GM12878 (cell line): ENCODE measurements around the gene PRDM8. TPM values are rescaled to one million over a fixed set of nuclear protein-coding genes. Genes with fewer than 3 reads are reported as not detected.

Experiments
- ATAC-seq: fragments of 200-7000 bp; cut with Tn5 transposase; 3 replicates; pipeline ENCODE4 v1.9.1; 2020; ENCODE audit warnings: mild to moderate bottlenecking, moderate library complexity
- BruUV-seq: library from RNA; stranded (reverse); fragments of 400-500 nt; replicated peaks from 2 replicates; lab custom pipeline; 2021; lab: Mats Ljungman, UMichigan
- CTCF ChIA-PET: fragments of 300-600 bp; sonication (Branson Sonifier 250); formaldehyde crosslinking; extraction: SDS; loops from one replicate; lab custom pipeline; 2021; ENCODE audit warnings: inconsistent platforms; lab: Yijun Ruan, JAX
- POLR2A ChIA-PET: fragments of 350-600 bp; formaldehyde crosslinking; extraction: SDS; loops from one replicate; lab custom pipeline; 2021; ENCODE audit warnings: inconsistent platforms; lab: Charles Lee
- RAD21 ChIA-PET: fragments of 300-600 bp; sonication (Branson Sonifier 250); formaldehyde crosslinking; loops from one replicate; lab custom pipeline; 2023; ENCODE audit warnings: antibody characterized with exemption; ENCODE audit not compliant: unreplicated experiment; lab: Charles Lee
- SMC1A ChIA-PET: fragments of 300-600 bp; sonication (Branson Sonifier 250); formaldehyde crosslinking; loops from one replicate; lab custom pipeline; 2023; ENCODE audit not compliant: unreplicated experiment, uncharacterized antibody; lab: Charles Lee
- DNase-seq: peaks from one replicate; pipeline ENCODE4 v3.0.0-alpha.2; 2011; ENCODE audit warnings: low read depth, low spot score
- FAIRE-seq: peaks from 3 replicates; lab custom pipeline; 2011; peaks lifted over from hg19 to GRCh38; lab: Jason Lieb, UNC
- H2AFZ ChIP-seq: 2 replicates; pipeline ENCODE4 v1.6.0; 2011; ENCODE audit warnings: low read depth, low read length, control low read depth; ENCODE audit not compliant: control insufficient read depth
- H3K27ac ChIP-seq: 2 replicates; pipeline ENCODE4 v1.5.1; 2011; ENCODE audit warnings: control low read depth; ENCODE audit not compliant: control insufficient read depth, insufficient read depth
- H3K27me3 ChIP-seq, 2 experiments: replicated peaks in 1 of 2; 2 replicates each; pipeline versions ENCODE4 v1.6.0 to v1.6.1; 2011; ENCODE audit warnings: low read length in 1 of 2; ENCODE audit not compliant: control insufficient read depth in 2 of 2, insufficient read depth in 2 of 2
- H3K36me3 ChIP-seq, 2 experiments: 2 replicates each; pipeline ENCODE4 v1.5.1; 2011; ENCODE audit warnings: low read length in 1 of 2; ENCODE audit not compliant: control insufficient read depth in 2 of 2, insufficient read depth in 2 of 2
- H3K4me1 ChIP-seq: 2 replicates; pipeline ENCODE4 v1.6.1; 2011; ENCODE audit warnings: mild to moderate bottlenecking, low read length, moderate library complexity, mixed read lengths; ENCODE audit not compliant: control insufficient read depth, insufficient read depth
- H3K4me2 ChIP-seq: 2 replicates; pipeline ENCODE4 v1.6.0; 2011; ENCODE audit warnings: control low read depth; ENCODE audit not compliant: control insufficient read depth, insufficient read depth
- H3K4me3 ChIP-seq: fragments of 200-600 bp; sonication (generic); 2 replicates; pipeline ENCODE4 v1.5.1; 2016
- H3K79me2 ChIP-seq: 2 replicates; pipeline ENCODE4 v1.6.0; 2011; ENCODE audit warnings: low read length; ENCODE audit not compliant: control insufficient read depth, insufficient read depth
- H3K9ac ChIP-seq: 2 replicates; pipeline ENCODE4 v1.8.0; 2011; ENCODE audit warnings: low read length, control low read depth, mixed read lengths; ENCODE audit not compliant: control insufficient read depth, insufficient read depth
- H3K9me3 ChIP-seq: replicated peaks from 3 replicates; pipeline ENCODE4 v1.5.1; 2011; ENCODE audit warnings: mild to moderate bottlenecking, low read length; ENCODE audit not compliant: control insufficient read depth, insufficient read depth
- H4K20me1 ChIP-seq: 2 replicates; pipeline ENCODE4 v1.6.0; 2011; ENCODE audit not compliant: control insufficient read depth, insufficient read depth
- ATF7 ChIP-seq: fragments of 450-650 bp; IDR thresholded peaks from 2 replicates; pipeline ENCODE4 v1.6.1; 2016; ENCODE audit warnings: low read depth, mild to moderate bottlenecking
- BCL11A ChIP-seq: IDR thresholded peaks from 2 replicates; pipeline ENCODE4 v1.6.1; 2011; ENCODE audit warnings: low read depth, low read length
- CHD1 ChIP-seq: IDR thresholded peaks from 2 replicates; pipeline ENCODE4 v1.6.1; 2012; ENCODE audit warnings: low read depth, low read length, improper control_type of control experiment
- EED ChIP-seq: sonication (generic); IDR thresholded peaks from 2 replicates; pipeline ENCODE4 v1.6.1; 2016; ENCODE audit warnings: antibody characterized with exemption, low read depth
- HDGF ChIP-seq: fragments of 450-650 bp; IDR thresholded peaks from 2 replicates; pipeline ENCODE4 v1.6.1; 2016; ENCODE audit warnings: antibody characterized with exemption
- IKZF1 ChIP-seq: fragments of 450-650 bp; conservative IDR thresholded peaks from 2 replicates; pipeline ENCODE4 v1.6.1; 2017; ENCODE audit warnings: antibody characterized with exemption, mild to moderate bottlenecking
- IRF5 ChIP-seq: fragments of 450-650 bp; IDR thresholded peaks from 2 replicates; pipeline ENCODE4 v1.6.1; 2017; ENCODE audit warnings: borderline replicate concordance
- MTA3 ChIP-seq: IDR thresholded peaks from 2 replicates; pipeline ENCODE4 v1.6.1; 2012; ENCODE audit warnings: low read length, inconsistent platforms, borderline replicate concordance
- MYC ChIP-seq: IDR thresholded peaks from 2 replicates; pipeline ENCODE4 v1.6.1; 2011; ENCODE audit warnings: mild to moderate bottlenecking, low read length, moderate library complexity, inconsistent platforms; ENCODE audit not compliant: insufficient read depth, insufficient replicate concordance, insufficient read length, severe bottlenecking
- NFIC ChIP-seq: IDR thresholded peaks from 2 replicates; pipeline ENCODE4 v1.6.1; 2012; ENCODE audit warnings: low read depth, mild to moderate bottlenecking, inconsistent platforms, low read length, moderate library complexity
- POLR2AphosphoS2 ChIP-seq: IDR thresholded peaks from 2 replicates; pipeline ENCODE4 v1.6.1; 2011; ENCODE audit warnings: low read depth, mild to moderate bottlenecking, low read length, improper control_type of control experiment, moderate library complexity
- POLR2AphosphoS5 ChIP-seq: IDR thresholded peaks from 2 replicates; pipeline ENCODE4 v1.6.1; 2011; ENCODE audit warnings: mild to moderate bottlenecking, low read length, inconsistent platforms
- SMARCA5 ChIP-seq: fragments of 450-650 bp; IDR thresholded peaks from 2 replicates; pipeline ENCODE4 v1.6.1; 2017; ENCODE audit warnings: mild to moderate bottlenecking
- SMC3 ChIP-seq: IDR thresholded peaks from 2 replicates; pipeline ENCODE4 v1.6.1; 2011; ENCODE audit warnings: low read length, improper control_type of control experiment, borderline replicate concordance
- SP1 ChIP-seq: IDR thresholded peaks from one replicate; pipeline ENCODE4 v1.6.1; 2011; ENCODE audit warnings: low read depth, low read length
- SPI1 ChIP-seq: IDR thresholded peaks from 2 replicates; pipeline ENCODE4 v1.6.1; 2011; ENCODE audit warnings: low read depth, mild to moderate bottlenecking, low read length, moderate library complexity, borderline replicate concordance; ENCODE audit not compliant: insufficient read depth
- ZNF687 ChIP-seq: fragments of 450-650 bp; IDR thresholded peaks from 2 replicates; pipeline ENCODE4 v1.6.1; 2017; ENCODE audit warnings: mild to moderate bottlenecking, moderate library complexity
- WGBS: methylation state at CpG from one replicate; pipeline ENCODE4 v1.1.6; 2016; ENCODE audit warnings: low lambda C conversion rate; ENCODE audit not compliant: insufficient replicate concordance, insufficient coverage; ENCODE audit errors: missing lambda C conversion rate; 5-methylcytosine and 5-hydroxymethylcytosine counted together
- in situ Hi-C: fragments of 300-500 bp; cut with MboI; formaldehyde crosslinking; loops from 9 replicates; pipeline ENCODE4 v1.14.3; 2018; ENCODE audit warnings: mixed read lengths
- intact Hi-C: fragments of 100-400 bp; cut with micrococcal nuclease; formaldehyde crosslinking; loops from one replicate; pipeline ENCODE4 v1.14.2; 2022; ENCODE audit not compliant: unreplicated experiment
- polyA plus RNA-seq, 11 experiments: library from polyadenylated mRNA; depleted of rRNA in 4 of 11; unstranded in 6 of 11; stranded (reverse) in 5 of 11; fragments of >200 nt; fragmentation: Nextera tagmentation in 4 of 11; fragmentation: Illumina TruSeq in 1 of 11; extraction: Ambion mirVana in 4 of 11; extraction: Trizol in 1 of 11; gene quantifications; 1 replicate in 1 of 11; 2 replicates in 10 of 11; pipeline versions ENCODE4 v1.2.1 to v1.2.3, GENCODE V29; 2011 to 2016; ENCODE audit warnings: inconsistent platforms in 2 of 11, missing spikeins in 2 of 11, low read depth in 1 of 11
- total RNA-seq, 4 experiments: library from RNA; depleted of rRNA in 3 of 4; stranded (reverse); fragments of >200 nt in 3 of 4; fragmentation: Illumina TruSeq in 1 of 4; extraction: Trizol in 1 of 4; gene quantifications; 2 replicates each; pipeline versions ENCODE4 v1.2.1 to v1.2.3, GENCODE V29; 2013 to 2021

Gene PRDM8
- total and polyA plus RNA-seq, 10 of the 15 experiments (the other 5 are each of a cell fraction or from before 2014, with no cell fraction given): 0.09 to 1.6 (median 0.40) TPM

GRCh38 chr4:80185787-80186548 lies 11.3 kb upstream of the PRDM8 start (continued):
- no peak for TF ChIP-seq IKZF1
- no peak for TF ChIP-seq POLR2AphosphoS2

GRCh38 chr4:80186676-80187075 lies 10.6 kb upstream of the PRDM8 start:
- ATAC-seq: no peak
- no peak for TF ChIP-seq ATF7
- no peak for TF ChIP-seq SMC3
- TF ChIP-seq ZNF687: no peak
- TF ChIP-seq NFIC: no peak
- no peak for TF ChIP-seq HDGF
- no peak for TF ChIP-seq SMARCA5
- TF ChIP-seq BCL11A: no peak
- TF ChIP-seq POLR2AphosphoS5: no peak
- no peak for TF ChIP-seq CHD1
- no peak for TF ChIP-seq EED
- TF ChIP-seq MYC: no peak
- no peak for TF ChIP-seq MTA3
- no peak for TF ChIP-seq SP1
- no peak for TF ChIP-seq SPI1
- no peak for TF ChIP-seq IRF5

More at GRCh38 chr4:80186676-80187075, 10.6 kb upstream of the PRDM8 start:
- in situ Hi-C loops (no loop called here), intact Hi-C loops (no loop called here)
- Histone ChIP-seq H3K9ac (no peak overlapping the region), H2AFZ (no peak overlapping the region), H3K27me3 (peaks cover 8 to 10% of the 10 kb centered on the region in 2 experiments), H3K4me3 (no peak overlapping the region), H3K36me3 (no peaks in the 10 kb centered on the region), H3K79me2 (no peaks in the 10 kb centered on the region), H3K9me3 (no peaks in the 10 kb centered on the region), H3K4me2 (no peak overlapping the region), H4K20me1 (no peaks in the 10 kb centered on the region), H3K27ac (no peak overlapping the region), H3K4me1 (peaks cover 8% of the 10 kb centered on the region)
- ChIA-PET SMC1A (interaction anchor here (0.8 to 6.0 kb wide), 6 partner anchors 12 to 271 kb away, joined by 3 to 55 read pairs (median 3); no protein-coding TSS in a partner anchor), CTCF (interaction anchor here (1.1 to 4.0 kb wide), 8 partner anchors 9 to 61 kb away, joined by 3 to 22 read pairs (median 6); no protein-coding TSS in a partner anchor), RAD21 (interaction anchor here (1.0 to 1.1 kb wide), 4 partner anchors 12 to 61 kb away, joined by 3 read pairs; no protein-coding TSS in a partner anchor), POLR2A (interaction anchor here (1.2 kb wide), 1 partner anchor 129 kb away, joined by 3 read pairs; no protein-coding TSS in a partner anchor)
- WGBS: 69% methylated on average over 5 of the region's 5 CpGs
- no peak for DNase-seq
- BruUV-seq: no TSS peak
- no peak for FAIRE-seq
